Ishikawa (cell line): ENCODE measurements around the gene ADAP1.

Source experiments
- RAD21 ChIP-seq: IDR thresholded peaks from 2 replicates; pipeline ENCODE4 v1.6.1; 2012; ENCODE audit warnings: low read depth
- REST ChIP-seq: IDR thresholded peaks from 2 replicates; pipeline ENCODE4 v1.6.1; 2012; ENCODE audit warnings: low read depth, mild to moderate bottlenecking
- TCF12 ChIP-seq: IDR thresholded peaks from 2 replicates; pipeline ENCODE4 v1.6.1; 2012; ENCODE audit warnings: low read depth
- TEAD4 ChIP-seq: IDR thresholded peaks from 2 replicates; pipeline ENCODE4 v1.6.1; 2012

GRCh38 chr7:995571-995970, 41.1 kb upstream of the ADAP1 start:
- TF ChIP-seq REST = no peak
- TF ChIP-seq RAD21 = no peak
- no peak for TF ChIP-seq TEAD4
- no peak for TF ChIP-seq TCF12
